ENCODE data around the gene FOCAD.

FOCAD gene

GRCh38 chr9:20930836-20931235, 246.8 kb downstream of the FOCAD start:
- Histone ChIP-seq H4K20me1 (ENCODE audit: insufficient read depth, low read length) (no peaks in the 10 kb centered on the region), H3K36me3 (ENCODE audit: insufficient read depth, low read length) (no peaks in the 10 kb centered on the region), H3K27me3 (ENCODE audit: insufficient read depth, low read length) (no peaks in the 10 kb centered on the region), H3K27ac (ENCODE audit: low read depth, low read length, poor library complexity, severe bottlenecking) (no peak overlapping the region), H3K9me2 (ENCODE audit: low read depth, low read length) (no peaks in the 10 kb centered on the region), H3K4me1 (ENCODE audit: insufficient read depth, low read length, severe bottlenecking) (no peaks in the 10 kb centered on the region), H3F3A (ENCODE audit: insufficient read depth, low read length) (no peaks in the 10 kb centered on the region), H2AFZ (ENCODE audit: low read length) (no peak overlapping the region), H3K4me3 (ENCODE audit: low read depth, low read length, poor library complexity, severe bottlenecking) (no peak overlapping the region), H3K79me2 (ENCODE audit: insufficient read depth, low read length) (no peaks in the 10 kb centered on the region), H3K9ac (ENCODE audit: low read length) (no peak overlapping the region), H3K4me2 (ENCODE audit: low read length) (no peak overlapping the region), H3K9me3 (ENCODE audit: low read length) (no peaks in the 10 kb centered on the region)
- TF ChIP-seq, protein P1, sequence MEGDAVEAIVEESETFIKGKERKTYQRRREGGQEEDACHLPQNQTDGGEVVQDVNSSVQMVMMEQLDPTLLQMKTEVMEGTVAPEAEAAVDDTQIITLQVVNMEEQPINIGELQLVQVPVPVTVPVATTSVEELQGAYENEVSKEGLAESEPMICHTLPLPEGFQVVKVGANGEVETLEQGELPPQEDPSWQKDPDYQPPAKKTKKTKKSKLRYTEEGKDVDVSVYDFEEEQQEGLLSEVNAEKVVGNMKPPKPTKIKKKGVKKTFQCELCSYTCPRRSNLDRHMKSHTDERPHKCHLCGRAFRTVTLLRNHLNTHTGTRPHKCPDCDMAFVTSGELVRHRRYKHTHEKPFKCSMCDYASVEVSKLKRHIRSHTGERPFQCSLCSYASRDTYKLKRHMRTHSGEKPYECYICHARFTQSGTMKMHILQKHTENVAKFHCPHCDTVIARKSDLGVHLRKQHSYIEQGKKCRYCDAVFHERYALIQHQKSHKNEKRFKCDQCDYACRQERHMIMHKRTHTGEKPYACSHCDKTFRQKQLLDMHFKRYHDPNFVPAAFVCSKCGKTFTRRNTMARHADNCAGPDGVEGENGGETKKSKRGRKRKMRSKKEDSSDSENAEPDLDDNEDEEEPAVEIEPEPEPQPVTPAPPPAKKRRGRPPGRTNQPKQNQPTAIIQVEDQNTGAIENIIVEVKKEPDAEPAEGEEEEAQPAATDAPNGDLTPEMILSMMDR (IDR thresholded peaks at IDR 0.05; ENCODE audit: low read length) = no peak
- TF ChIP-seq EZH2 (IDR thresholded peaks at IDR 0.05; ENCODE audit: borderline replicate concordance, low read length) = no peak

DNA sequence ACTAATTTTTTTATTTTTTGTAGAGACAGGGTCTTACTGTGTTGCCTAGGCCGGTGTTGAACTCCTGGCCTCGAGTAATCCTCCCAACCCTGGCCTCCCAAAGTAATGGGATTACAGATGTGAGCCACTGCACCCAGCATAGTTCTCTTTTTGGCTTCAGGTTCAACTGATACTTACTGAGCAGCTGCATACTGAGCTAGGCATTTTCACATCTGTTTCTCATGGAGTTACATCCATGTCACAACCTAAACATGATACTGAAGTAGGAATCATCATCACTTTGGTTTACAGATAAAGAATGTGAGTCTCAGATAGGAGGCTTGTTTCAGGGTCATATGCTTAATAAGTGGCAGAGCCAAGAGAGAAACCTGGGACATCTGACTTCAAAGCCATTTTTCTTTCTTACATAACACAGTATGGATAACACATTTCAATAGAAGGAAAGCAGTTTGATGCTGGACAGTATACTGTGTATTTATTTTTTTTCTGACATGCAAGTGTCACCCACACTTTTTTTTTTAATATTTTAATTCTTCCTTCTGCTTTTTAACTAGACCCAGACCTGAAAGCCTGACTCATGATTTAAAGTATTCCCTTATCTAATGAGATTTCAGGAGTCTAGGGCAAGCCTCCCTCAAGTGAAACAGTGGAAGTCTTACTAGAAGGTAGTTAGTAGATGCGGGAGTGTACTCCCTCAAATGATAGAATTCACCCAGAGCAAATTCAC, 256.6 kb downstream of the FOCAD start:
- no peaks in the 10 kb centered on the region for H3F3A ChIP-seq (ENCODE audit: insufficient read depth, low read length)
- no peak overlapping the region for H3K9ac ChIP-seq (ENCODE audit: low read length)
- peaks cover 29% of the 10 kb centered on the region for H3K4me1 ChIP-seq (ENCODE audit: insufficient read depth, low read length, severe bottlenecking)
- H3K9me3 ChIP-seq (ENCODE audit: low read length) = no peaks in the 10 kb centered on the region
- TF ChIP-seq, protein P1 (IDR thresholded peaks at IDR 0.05; ENCODE audit: low read length) = no peak
- TF ChIP-seq EZH2 (IDR thresholded peaks at IDR 0.05; ENCODE audit: borderline replicate concordance, low read length) = no peak
- no peaks in the 10 kb centered on the region for H3K79me2 ChIP-seq (ENCODE audit: insufficient read depth, low read length)
- no peaks in the 10 kb centered on the region for H3K36me3 ChIP-seq (ENCODE audit: insufficient read depth, low read length)
- H3K9me2 ChIP-seq (ENCODE audit: low read depth, low read length) = no peaks in the 10 kb centered on the region
- no peak overlapping the region for H2AFZ ChIP-seq (ENCODE audit: low read length)
- no peaks in the 10 kb centered on the region for H4K20me1 ChIP-seq (ENCODE audit: insufficient read depth, low read length)
- H3K27me3 ChIP-seq (ENCODE audit: insufficient read depth, low read length) = no peaks in the 10 kb centered on the region
- no peak overlapping the region for H3K27ac ChIP-seq (ENCODE audit: low read depth, low read length, poor library complexity, severe bottlenecking)
- H3K4me2 ChIP-seq (ENCODE audit: low read length) = no peak overlapping the region
- H3K4me3 ChIP-seq (ENCODE audit: low read depth, low read length, poor library complexity, severe bottlenecking) = no peak overlapping the region

DNA sequence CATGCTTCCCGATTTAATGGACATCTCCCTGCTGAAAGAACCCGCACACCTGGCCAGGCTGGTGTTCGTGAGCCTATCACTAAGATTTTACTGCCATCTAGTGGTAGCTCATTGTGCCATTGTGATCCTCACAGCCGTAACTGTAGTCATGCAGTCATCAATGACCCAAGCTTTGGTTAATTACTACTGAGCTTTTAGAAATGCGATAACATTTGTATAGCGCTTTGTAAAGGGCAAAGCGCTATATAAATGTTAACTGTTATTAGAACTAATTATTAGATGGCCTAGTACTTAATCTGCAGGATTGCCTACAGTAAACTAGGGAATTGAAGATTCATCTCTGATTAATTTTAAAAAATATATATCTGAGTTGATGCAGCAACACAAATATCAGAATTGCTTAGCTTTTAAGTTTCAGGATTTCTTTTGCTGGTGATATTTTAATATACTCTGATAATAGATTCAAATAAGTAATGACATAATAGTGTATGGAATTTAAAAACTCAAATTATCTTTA, 257.2 kb downstream of the FOCAD start:
- no peak overlapping the region for H3K4me3 ChIP-seq (ENCODE audit: low read depth, low read length, poor library complexity, severe bottlenecking)
- no peaks in the 10 kb centered on the region for H3K27me3 ChIP-seq (ENCODE audit: insufficient read depth, low read length)
- H4K20me1 ChIP-seq (ENCODE audit: insufficient read depth, low read length) = no peaks in the 10 kb centered on the region
- H3K9me3 ChIP-seq (ENCODE audit: low read length) = no peaks in the 10 kb centered on the region
- H3K9me2 ChIP-seq (ENCODE audit: low read depth, low read length) = no peaks in the 10 kb centered on the region
- peaks cover 29% of the 10 kb centered on the region for H3K4me1 ChIP-seq (ENCODE audit: insufficient read depth, low read length, severe bottlenecking)
- no peaks in the 10 kb centered on the region for H3K79me2 ChIP-seq (ENCODE audit: insufficient read depth, low read length)
- H3F3A ChIP-seq (ENCODE audit: insufficient read depth, low read length) = no peaks in the 10 kb centered on the region
- H3K36me3 ChIP-seq (ENCODE audit: insufficient read depth, low read length) = no peaks in the 10 kb centered on the region
- H2AFZ ChIP-seq (ENCODE audit: low read length) = no peak overlapping the region
- H3K9ac ChIP-seq (ENCODE audit: low read length) = no peak overlapping the region
- no peak overlapping the region for H3K4me2 ChIP-seq (ENCODE audit: low read length)
- TF ChIP-seq, protein P1 (IDR thresholded peaks at IDR 0.05; ENCODE audit: low read length) = peak; percentile 92
- no peak for TF ChIP-seq EZH2 (IDR thresholded peaks at IDR 0.05; ENCODE audit: borderline replicate concordance, low read length)
- no peak overlapping the region for H3K27ac ChIP-seq (ENCODE audit: low read depth, low read length, poor library complexity, severe bottlenecking)
